GM12878 (cell line): ENCODE measurements around the gene HS6ST1. TPM values are rescaled to one million over a fixed set of nuclear protein-coding genes. Genes with fewer than 3 reads are reported as not detected.

ENCODE experiments used
- ATAC-seq: fragments of 200-7000 bp; cut with Tn5 transposase; 3 replicates; pipeline ENCODE4 v1.9.1; 2020; ENCODE audit warnings: mild to moderate bottlenecking, moderate library complexity
- BruUV-seq: library from RNA; stranded (reverse); fragments of 400-500 nt; replicated peaks from 2 replicates; lab custom pipeline; 2021; lab: Mats Ljungman, UMichigan
- CTCF ChIA-PET: fragments of 300-600 bp; sonication (Branson Sonifier 250); formaldehyde crosslinking; extraction: SDS; loops from one replicate; lab custom pipeline; 2021; ENCODE audit warnings: inconsistent platforms; lab: Yijun Ruan, JAX
- POLR2A ChIA-PET: fragments of 350-600 bp; formaldehyde crosslinking; extraction: SDS; loops from one replicate; lab custom pipeline; 2021; ENCODE audit warnings: inconsistent platforms; lab: Charles Lee
- RAD21 ChIA-PET: fragments of 300-600 bp; sonication (Branson Sonifier 250); formaldehyde crosslinking; loops from one replicate; lab custom pipeline; 2023; ENCODE audit warnings: antibody characterized with exemption; ENCODE audit not compliant: unreplicated experiment; lab: Charles Lee
- SMC1A ChIA-PET: fragments of 300-600 bp; sonication (Branson Sonifier 250); formaldehyde crosslinking; loops from one replicate; lab custom pipeline; 2023; ENCODE audit not compliant: unreplicated experiment, uncharacterized antibody; lab: Charles Lee
- DNase-seq: peaks from one replicate; pipeline ENCODE4 v3.0.0-alpha.2; 2011; ENCODE audit warnings: low read depth, low spot score
- FAIRE-seq: peaks from 3 replicates; lab custom pipeline; 2011; peaks lifted over from hg19 to GRCh38; lab: Jason Lieb, UNC
- H2AFZ ChIP-seq: 2 replicates; pipeline ENCODE4 v1.6.0; 2011; ENCODE audit warnings: low read depth, low read length, control low read depth; ENCODE audit not compliant: control insufficient read depth
- H3K27ac ChIP-seq: 2 replicates; pipeline ENCODE4 v1.5.1; 2011; ENCODE audit warnings: control low read depth; ENCODE audit not compliant: control insufficient read depth, insufficient read depth
- H3K27me3 ChIP-seq, 2 experiments: replicated peaks in 1 of 2; 2 replicates each; pipeline versions ENCODE4 v1.6.0 to v1.6.1; 2011; ENCODE audit warnings: low read length in 1 of 2; ENCODE audit not compliant: control insufficient read depth in 2 of 2, insufficient read depth in 2 of 2
- H3K36me3 ChIP-seq, 2 experiments: 2 replicates each; pipeline ENCODE4 v1.5.1; 2011; ENCODE audit warnings: low read length in 1 of 2; ENCODE audit not compliant: control insufficient read depth in 2 of 2, insufficient read depth in 2 of 2
- H3K4me1 ChIP-seq: 2 replicates; pipeline ENCODE4 v1.6.1; 2011; ENCODE audit warnings: mild to moderate bottlenecking, low read length, moderate library complexity, mixed read lengths; ENCODE audit not compliant: control insufficient read depth, insufficient read depth
- H3K4me2 ChIP-seq: 2 replicates; pipeline ENCODE4 v1.6.0; 2011; ENCODE audit warnings: control low read depth; ENCODE audit not compliant: control insufficient read depth, insufficient read depth
- H3K4me3 ChIP-seq: fragments of 200-600 bp; sonication (generic); 2 replicates; pipeline ENCODE4 v1.5.1; 2016
- H3K79me2 ChIP-seq: 2 replicates; pipeline ENCODE4 v1.6.0; 2011; ENCODE audit warnings: low read length; ENCODE audit not compliant: control insufficient read depth, insufficient read depth
- H3K9ac ChIP-seq: 2 replicates; pipeline ENCODE4 v1.8.0; 2011; ENCODE audit warnings: low read length, control low read depth, mixed read lengths; ENCODE audit not compliant: control insufficient read depth, insufficient read depth
- H3K9me3 ChIP-seq: replicated peaks from 3 replicates; pipeline ENCODE4 v1.5.1; 2011; ENCODE audit warnings: mild to moderate bottlenecking, low read length; ENCODE audit not compliant: control insufficient read depth, insufficient read depth
- H4K20me1 ChIP-seq: 2 replicates; pipeline ENCODE4 v1.6.0; 2011; ENCODE audit not compliant: control insufficient read depth, insufficient read depth
- BCL3 ChIP-seq: IDR thresholded peaks from 2 replicates; pipeline ENCODE4 v1.6.1; 2011; ENCODE audit warnings: borderline replicate concordance, low read depth, mild to moderate bottlenecking, moderate library complexity, low read length; ENCODE audit not compliant: insufficient read depth, poor library complexity, severe bottlenecking
- CEBPZ ChIP-seq: fragments of 150-350 bp; IDR thresholded peaks from 2 replicates; pipeline ENCODE4 v1.6.1; 2016; ENCODE audit warnings: low read depth, low read length
- CHD2 ChIP-seq: IDR thresholded peaks from 2 replicates; pipeline ENCODE4 v1.6.1; 2011; ENCODE audit warnings: low read depth, low read length, improper control_type of control experiment, borderline replicate concordance
- CREM ChIP-seq: IDR thresholded peaks from 2 replicates; pipeline ENCODE4 v1.6.1; 2014; ENCODE audit warnings: antibody characterized with exemption, low read depth
- CTCF ChIP-seq, 3 experiments: IDR thresholded peaks in 2 of 3; conservative IDR thresholded peaks in 1 of 3; 2 replicates each; pipeline ENCODE4 v1.5.1; 2011; ENCODE audit warnings: low read depth in 3 of 3, low read length in 3 of 3, mild to moderate bottlenecking in 3 of 3, control low read depth in 2 of 3, moderate library complexity in 2 of 3, inconsistent platforms in 1 of 3, mixed read lengths in 1 of 3; ENCODE audit not compliant: control insufficient read depth in 2 of 3, insufficient read depth in 1 of 3; ENCODE audit errors: extremely low read depth in 1 of 3
- FOS ChIP-seq: IDR thresholded peaks from 3 replicates; pipeline ENCODE4 v1.6.1; 2011; ENCODE audit warnings: borderline replicate concordance; ENCODE audit not compliant: insufficient read length; ENCODE audit errors: extremely low read depth
- HSF1 ChIP-seq: fragments of 150-350 bp; IDR thresholded peaks from 2 replicates; pipeline ENCODE4 v1.6.1; 2014; ENCODE audit warnings: mild to moderate bottlenecking, low read depth, low read length
- IKZF2 ChIP-seq, 2 experiments: fragments of 450-650 bp; IDR thresholded peaks; 2 replicates each; pipeline ENCODE4 v1.6.1; 2017; ENCODE audit warnings: mild to moderate bottlenecking in 2 of 2, moderate library complexity in 2 of 2
- MXI1 ChIP-seq: fragments of 150-350 bp; IDR thresholded peaks from 2 replicates; pipeline ENCODE4 v1.6.1; 2011; ENCODE audit warnings: low read depth, mild to moderate bottlenecking, inconsistent platforms, low read length, improper control_type of control experiment
- ZNF207 ChIP-seq: fragments of 450-650 bp; IDR thresholded peaks from 2 replicates; pipeline ENCODE4 v1.6.1; 2014; ENCODE audit warnings: antibody characterized with exemption, mild to moderate bottlenecking, borderline replicate concordance
- WGBS: methylation state at CpG from one replicate; pipeline ENCODE4 v1.1.6; 2016; ENCODE audit warnings: low lambda C conversion rate; ENCODE audit not compliant: insufficient replicate concordance, insufficient coverage; ENCODE audit errors: missing lambda C conversion rate; 5-methylcytosine and 5-hydroxymethylcytosine counted together
- in situ Hi-C: fragments of 300-500 bp; cut with MboI; formaldehyde crosslinking; loops from 9 replicates; pipeline ENCODE4 v1.14.3; 2018; ENCODE audit warnings: mixed read lengths
- intact Hi-C: fragments of 100-400 bp; cut with micrococcal nuclease; formaldehyde crosslinking; loops from one replicate; pipeline ENCODE4 v1.14.2; 2022; ENCODE audit not compliant: unreplicated experiment
- polyA plus RNA-seq, 11 experiments: library from polyadenylated mRNA; depleted of rRNA in 4 of 11; unstranded in 6 of 11; stranded (reverse) in 5 of 11; fragments of >200 nt; fragmentation: Nextera tagmentation in 4 of 11; fragmentation: Illumina TruSeq in 1 of 11; extraction: Ambion mirVana in 4 of 11; extraction: Trizol in 1 of 11; gene quantifications; 1 replicate in 1 of 11; 2 replicates in 10 of 11; pipeline versions ENCODE4 v1.2.1 to v1.2.3, GENCODE V29; 2011 to 2016; ENCODE audit warnings: inconsistent platforms in 2 of 11, missing spikeins in 2 of 11, low read depth in 1 of 11
- total RNA-seq, 4 experiments: library from RNA; depleted of rRNA in 3 of 4; stranded (reverse); fragments of >200 nt in 3 of 4; fragmentation: Illumina TruSeq in 1 of 4; extraction: Trizol in 1 of 4; gene quantifications; 2 replicates each; pipeline versions ENCODE4 v1.2.1 to v1.2.3, GENCODE V29; 2013 to 2021

HS6ST1 gene
- total and polyA plus RNA-seq, 10 of the 15 experiments (the other 5 are each of a cell fraction or from before 2014, with no cell fraction given): 0.48 to 17.0 (median 4.7) TPM

GRCh38 chr2:128299628-128300027, 19.0 kb downstream of the HS6ST1 start:
- Histone ChIP-seq H3K9ac (no peak overlapping the region), H3K27ac (no peak overlapping the region), H3K4me2 (no peak overlapping the region), H2AFZ (no peak overlapping the region), H4K20me1 (no peaks in the 10 kb centered on the region; the same call in 1 of the 2 replicates), H3K36me3 (no peaks in the 10 kb centered on the region; a peak in 1 of 4 replicates), H3K9me3 (no peaks in the 10 kb centered on the region), H3K4me3 (no peak overlapping the region), H3K27me3 (no peaks in the 10 kb centered on the region), H3K4me1 (no peaks in the 10 kb centered on the region), H3K79me2 (no peaks in the 10 kb centered on the region; the same call in 1 of the 2 replicates)
- no peak for DNase-seq
- no peak for FAIRE-seq
- POLR2A ChIA-PET: no interaction called here
- 86% methylated on average over 11 of the region's 11 CpGs for WGBS
- CTCF ChIA-PET: no interaction called here
- in situ Hi-C loops: no loop called here
- RAD21 ChIA-PET: no interaction called here
- no TSS peak for BruUV-seq
- no peak for ATAC-seq
- TF ChIP-seq IKZF2 (IDR thresholded peaks at IDR 0.05) (no peak), CHD2 (no peak), CTCF (IDR thresholded peaks at IDR 0.05 in 2 of 3, conservative IDR thresholded peaks at IDR 0.05 in 1 of 3; ENCODE audit: control insufficient read depth in 2 of 3, extremely low read depth in 1 of 3, insufficient read depth in 1 of 3, low read depth in 3 of 3, low read length in 3 of 3) (no peak), CEBPZ (no peak), HSF1 (no peak), FOS (no peak), CREM (no peak), MXI1 (no peak), ZNF207 (no peak), BCL3 (no peak)
- TF ChIP-seq, all 136 proteins: peak for 0
- intact Hi-C loops: no loop called here
- SMC1A ChIA-PET: no interaction called here
